ENCODE results near the gene TOM1L1. TPM values are rescaled to one million over a fixed set of nuclear protein-coding genes. Genes with fewer than 3 reads are reported as not detected.
A peak's percentile ranks its signal among the peaks of the same experiment; 100 is the strongest.

The TOM1L1 gene
- total RNA-seq, 1 experiment from 2014 or later: 55.4 TPM

DNA sequence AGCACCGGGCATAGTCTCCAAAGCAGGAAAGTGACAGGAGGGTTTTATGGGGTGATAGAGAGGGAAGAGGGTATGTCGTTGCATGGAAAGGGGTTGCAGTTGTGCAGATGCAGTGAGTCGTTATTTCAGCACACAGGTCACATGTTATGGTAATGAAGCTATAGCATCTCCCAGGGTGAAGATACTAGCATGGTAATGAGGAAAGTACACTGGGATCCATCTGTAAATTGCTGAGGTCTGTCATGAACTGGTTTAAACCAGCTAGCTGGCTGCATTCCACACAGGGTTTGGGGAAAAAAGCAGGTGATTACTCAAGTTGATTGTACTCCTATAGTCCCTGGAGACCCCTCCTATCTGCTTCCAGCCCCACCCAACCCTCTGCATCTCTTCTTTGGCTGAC lies 56.1 kb downstream of the TOM1L1 start:
- peaks cover 42% of the 10 kb centered on the region for H3K36me3 ChIP-seq (ENCODE audit: insufficient read depth, low read length, poor library complexity, severe bottlenecking)
- no peak for TF ChIP-seq EZH2 (IDR thresholded peaks at IDR 0.05; ENCODE audit: borderline replicate concordance, low read depth, low read length, poor library complexity, severe bottlenecking)
- TF ChIP-seq, protein P1, sequence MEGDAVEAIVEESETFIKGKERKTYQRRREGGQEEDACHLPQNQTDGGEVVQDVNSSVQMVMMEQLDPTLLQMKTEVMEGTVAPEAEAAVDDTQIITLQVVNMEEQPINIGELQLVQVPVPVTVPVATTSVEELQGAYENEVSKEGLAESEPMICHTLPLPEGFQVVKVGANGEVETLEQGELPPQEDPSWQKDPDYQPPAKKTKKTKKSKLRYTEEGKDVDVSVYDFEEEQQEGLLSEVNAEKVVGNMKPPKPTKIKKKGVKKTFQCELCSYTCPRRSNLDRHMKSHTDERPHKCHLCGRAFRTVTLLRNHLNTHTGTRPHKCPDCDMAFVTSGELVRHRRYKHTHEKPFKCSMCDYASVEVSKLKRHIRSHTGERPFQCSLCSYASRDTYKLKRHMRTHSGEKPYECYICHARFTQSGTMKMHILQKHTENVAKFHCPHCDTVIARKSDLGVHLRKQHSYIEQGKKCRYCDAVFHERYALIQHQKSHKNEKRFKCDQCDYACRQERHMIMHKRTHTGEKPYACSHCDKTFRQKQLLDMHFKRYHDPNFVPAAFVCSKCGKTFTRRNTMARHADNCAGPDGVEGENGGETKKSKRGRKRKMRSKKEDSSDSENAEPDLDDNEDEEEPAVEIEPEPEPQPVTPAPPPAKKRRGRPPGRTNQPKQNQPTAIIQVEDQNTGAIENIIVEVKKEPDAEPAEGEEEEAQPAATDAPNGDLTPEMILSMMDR (conservative IDR thresholded peaks at IDR 0.05; ENCODE audit: low read depth, low read length): no peak
- H3K27ac ChIP-seq (ENCODE audit: low read depth, low read length, poor library complexity, severe bottlenecking): no peak overlapping the region
- no peak for DNase-seq (ENCODE audit: low spot score)
- intact Hi-C loops (cut with micrococcal nuclease; ENCODE audit: unreplicated experiment): no loop called here
- no peaks in the 10 kb centered on the region for H3K9me3 ChIP-seq (ENCODE audit: low read depth, low read length, poor library complexity, severe bottlenecking)
- no peak overlapping the region for H3K4me3 ChIP-seq (ENCODE audit: low read depth, low read length, poor library complexity, severe bottlenecking)
- BruUV-seq (replicated peaks): no TSS peak
- H3K4me1 ChIP-seq (ENCODE audit: insufficient read depth, low read length, poor library complexity, severe bottlenecking): no peaks in the 10 kb centered on the region
- no peaks in the 10 kb centered on the region for H3K27me3 ChIP-seq (replicated peaks; ENCODE audit: insufficient read depth, low read depth, low read length, poor library complexity)
- ChIA-PET CTCF (no interaction called here), POLR2A (ENCODE audit: low non-redundant PET) (no interaction called here)

DNA sequence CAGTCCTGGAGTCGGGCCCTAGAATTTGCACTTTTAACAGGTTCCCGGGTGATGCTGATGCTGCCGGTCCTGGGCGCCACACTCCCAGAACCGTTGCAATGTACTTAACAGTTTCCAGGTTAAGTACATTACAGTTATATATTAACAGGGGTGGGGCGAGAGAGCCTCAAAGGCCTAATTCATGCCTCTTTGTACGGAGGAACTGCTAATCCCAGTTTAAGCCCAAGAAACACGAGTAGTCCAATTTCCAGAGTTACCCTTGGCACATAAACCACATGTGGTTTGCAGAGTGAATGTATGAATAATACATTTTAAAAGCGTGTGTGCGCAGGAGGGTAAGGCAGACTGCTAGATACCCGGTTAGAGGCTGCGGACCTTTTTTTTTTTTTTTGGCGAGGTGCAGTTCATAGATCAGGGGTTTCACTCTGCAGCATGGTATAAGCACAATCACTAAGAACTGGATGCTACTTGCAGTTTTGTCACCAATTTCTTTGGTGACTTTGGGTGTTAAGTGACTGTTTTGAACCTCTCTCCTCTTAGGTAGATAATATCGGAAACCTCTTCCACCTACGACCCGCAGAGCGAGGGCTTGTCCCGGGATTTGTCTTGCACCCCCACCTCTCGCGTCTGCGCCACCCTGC lies 67.1 kb downstream of the TOM1L1 start:
- DNase-seq (ENCODE audit: low spot score): peak; percentile 31
- Histone ChIP-seq H3K27ac (ENCODE audit: low read depth, low read length, poor library complexity, severe bottlenecking) (peak overlapping the region; percentile 91), H3K4me1 (ENCODE audit: insufficient read depth, low read length, poor library complexity, severe bottlenecking) (peaks cover 17% of the 10 kb centered on the region), H3K36me3 (ENCODE audit: insufficient read depth, low read length, poor library complexity, severe bottlenecking) (peaks cover 29% of the 10 kb centered on the region), H3K9me3 (ENCODE audit: low read depth, low read length, poor library complexity, severe bottlenecking) (no peaks in the 10 kb centered on the region), H3K4me3 (ENCODE audit: low read depth, low read length, poor library complexity, severe bottlenecking) (peak overlapping the region; percentile 87), H3K27me3 (replicated peaks; ENCODE audit: insufficient read depth, low read depth, low read length, poor library complexity) (no peaks in the 10 kb centered on the region)
- POLR2A ChIA-PET (ENCODE audit: low non-redundant PET): no interaction called here
- TF ChIP-seq EZH2 (IDR thresholded peaks at IDR 0.05; ENCODE audit: borderline replicate concordance, low read depth, low read length, poor library complexity, severe bottlenecking): no peak
- TF ChIP-seq, protein P1 (conservative IDR thresholded peaks at IDR 0.05; ENCODE audit: low read depth, low read length): no peak
- CTCF ChIA-PET: no interaction called here
- intact Hi-C loops (cut with micrococcal nuclease; ENCODE audit: unreplicated experiment): no loop called here
- BruUV-seq (replicated peaks): TSS peak; percentile 33

DNA sequence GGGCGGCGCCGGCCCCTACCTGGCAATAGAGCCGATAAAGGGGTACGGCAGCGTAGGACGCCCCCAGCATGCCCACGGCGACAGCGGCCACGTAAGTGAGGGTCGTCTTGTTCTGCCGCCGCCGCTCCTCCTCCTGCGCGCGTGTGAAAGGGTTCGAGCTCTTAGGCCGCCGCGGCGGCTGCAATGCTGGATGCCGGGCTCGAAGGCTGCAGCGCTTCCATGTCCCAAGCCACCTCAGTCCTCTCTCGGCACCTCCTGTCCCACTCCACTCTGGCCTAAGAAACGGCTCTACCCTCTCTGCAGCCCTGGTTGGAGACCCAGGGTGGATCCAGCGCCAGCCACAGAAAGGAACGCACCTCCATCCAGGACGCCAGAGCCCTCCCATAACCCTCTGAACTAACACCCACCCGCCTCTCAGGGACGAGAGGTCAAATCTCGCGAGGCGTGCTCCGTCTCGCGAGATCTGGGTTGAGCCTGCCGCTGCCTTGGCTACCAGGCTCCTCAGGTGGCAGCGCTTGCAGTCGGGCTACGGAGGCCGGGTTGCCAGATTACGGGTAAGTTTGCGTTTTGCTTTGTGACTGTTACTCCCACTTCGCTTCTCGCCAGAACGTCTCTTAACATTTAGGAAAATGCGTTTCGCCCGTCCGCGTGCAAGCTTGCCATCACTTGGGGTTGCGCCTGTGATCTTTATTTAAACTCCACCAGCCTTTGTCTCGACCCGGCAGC lies 67.8 kb downstream of the TOM1L1 start, which contains the start of the genes COX11 and STXBP4:
Gene COX11, minus strand, starts transcription at position 393 of the 726 bp plus-strand sequence. Its CDS starts 8 bp downstream, at position 385.
Gene STXBP4, plus strand, starts transcription at position 504 of the 726 bp plus-strand sequence. CDS start 17,455 bp downstream, outside the sequence.
- Histone ChIP-seq H3K4me3 (ENCODE audit: low read depth, low read length, poor library complexity, severe bottlenecking) (peak within 1 kb of the TSS; percentile 87), H3K27ac (ENCODE audit: low read depth, low read length, poor library complexity, severe bottlenecking) (peak within 1 kb of the TSS; percentile 91), H3K4me1 (ENCODE audit: insufficient read depth, low read length, poor library complexity, severe bottlenecking) (peaks cover 17% of the 10 kb centered on the region), H3K36me3 (ENCODE audit: insufficient read depth, low read length, poor library complexity, severe bottlenecking) (peaks cover 22% of the 10 kb centered on the region), H3K9me3 (ENCODE audit: low read depth, low read length, poor library complexity, severe bottlenecking) (no peaks in the 10 kb centered on the region), H3K27me3 (replicated peaks; ENCODE audit: insufficient read depth, low read depth, low read length, poor library complexity) (no peaks in the 10 kb centered on the region)
- ChIA-PET POLR2A (ENCODE audit: low non-redundant PET) (no interaction called here), CTCF (no interaction called here)
- DNase-seq (ENCODE audit: low spot score): peak; percentile 99
- no TSS peak for BruUV-seq (replicated peaks)
- intact Hi-C loops (cut with micrococcal nuclease; ENCODE audit: unreplicated experiment): no loop called here
- no peak for TF ChIP-seq EZH2 (IDR thresholded peaks at IDR 0.05; ENCODE audit: borderline replicate concordance, low read depth, low read length, poor library complexity, severe bottlenecking)
- TF ChIP-seq, protein P1 (conservative IDR thresholded peaks at IDR 0.05; ENCODE audit: low read depth, low read length): peak; percentile 50

Data from A673 (cell line).